Activated effector memory CD4-positive, alpha-beta T cell treated with Interleukin-2 at 50 U/mL for 16 hours (primary cell): ENCODE results near the gene FN3K.

Experiments
- DNase-seq: peaks from one replicate; pipeline ENCODE4 v3.0.0-alpha.2; 2020

The FN3K gene

DNA sequence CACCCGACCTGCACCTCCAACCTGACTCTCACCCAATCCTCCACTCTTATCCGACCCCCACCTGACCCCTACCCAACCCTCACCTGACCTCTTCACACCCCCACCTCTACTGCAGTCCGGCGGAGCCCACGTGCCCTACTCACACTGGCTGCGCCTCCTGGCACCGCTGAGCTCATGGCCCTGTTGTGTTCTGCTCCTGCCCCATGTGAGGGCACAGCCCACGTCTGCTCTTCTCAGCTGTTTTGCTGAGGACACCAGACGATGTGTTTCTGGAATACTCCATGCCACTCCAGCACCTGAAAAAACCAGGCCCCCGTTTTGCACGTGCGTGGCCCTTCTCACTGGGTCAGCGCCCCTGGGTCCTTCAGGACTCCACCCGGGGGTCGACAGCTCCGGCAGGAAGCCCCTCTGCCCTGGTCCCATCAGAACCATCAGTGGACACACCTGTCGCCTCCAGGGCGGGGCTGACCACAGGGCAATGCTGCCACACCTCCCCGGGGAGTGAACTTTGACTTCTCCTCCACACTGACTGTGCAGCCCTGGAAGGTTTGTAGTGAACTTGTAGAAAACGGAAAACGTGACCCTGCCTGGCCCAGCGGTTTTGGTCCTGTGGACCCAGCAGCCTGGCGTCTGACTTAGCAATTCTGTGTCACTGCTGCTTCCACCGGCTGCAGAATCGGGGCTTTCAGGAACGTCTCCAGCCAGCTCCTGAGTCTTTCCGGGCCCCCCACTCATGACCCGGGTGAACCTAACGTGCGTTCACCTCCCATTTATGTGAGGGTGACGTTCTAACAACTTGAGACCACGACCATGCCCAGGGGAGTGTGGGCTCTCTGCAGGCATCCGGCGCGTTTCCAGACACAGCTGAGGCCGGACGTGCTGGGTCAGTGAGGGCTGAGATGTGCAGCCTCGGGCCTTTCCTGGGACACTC, 31.2 kb upstream of the FN3K start:
- no peak for DNase-seq

DNA sequence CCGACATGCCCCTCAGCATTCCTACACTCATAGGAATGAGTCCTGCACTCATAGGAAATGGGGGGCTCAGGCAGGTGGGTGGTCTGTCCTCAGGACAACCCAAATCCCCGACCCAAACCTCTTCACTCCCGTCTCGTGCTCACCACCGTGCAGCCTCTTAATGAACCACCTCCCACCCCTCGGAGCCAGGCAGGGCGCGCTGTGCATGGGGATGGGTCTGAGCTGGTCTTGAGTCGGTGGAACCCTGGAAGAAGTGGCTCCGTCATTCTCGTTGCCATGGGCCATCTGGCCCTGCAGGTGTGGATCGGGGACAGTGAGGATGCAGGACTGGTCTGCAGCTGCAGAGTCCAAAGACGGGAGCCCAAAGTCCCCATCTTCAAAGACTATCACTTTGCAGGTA, 30.5 kb upstream of the FN3K start:
- no peak for DNase-seq

DNA sequence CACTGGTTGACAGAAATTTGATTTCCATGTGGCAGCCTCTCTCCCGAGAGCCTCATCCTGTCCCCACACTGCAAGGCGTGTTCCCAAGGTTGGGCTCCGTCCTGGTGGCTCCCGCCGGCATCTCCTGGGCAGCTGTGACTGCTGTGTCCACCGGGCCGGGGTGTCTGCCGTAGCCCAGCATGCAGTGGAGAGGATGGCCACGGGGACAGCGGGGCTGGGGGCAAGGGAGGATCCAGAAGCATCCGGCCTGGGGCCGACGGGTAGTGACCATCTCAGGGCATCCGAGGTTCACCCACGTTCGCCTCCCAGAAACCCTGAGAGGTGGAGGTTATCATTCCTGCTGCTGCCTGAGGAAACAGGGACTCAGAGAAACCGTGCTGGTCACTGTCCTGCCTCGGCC, 29.7 kb upstream of the FN3K start:
- no peak for DNase-seq

DNA sequence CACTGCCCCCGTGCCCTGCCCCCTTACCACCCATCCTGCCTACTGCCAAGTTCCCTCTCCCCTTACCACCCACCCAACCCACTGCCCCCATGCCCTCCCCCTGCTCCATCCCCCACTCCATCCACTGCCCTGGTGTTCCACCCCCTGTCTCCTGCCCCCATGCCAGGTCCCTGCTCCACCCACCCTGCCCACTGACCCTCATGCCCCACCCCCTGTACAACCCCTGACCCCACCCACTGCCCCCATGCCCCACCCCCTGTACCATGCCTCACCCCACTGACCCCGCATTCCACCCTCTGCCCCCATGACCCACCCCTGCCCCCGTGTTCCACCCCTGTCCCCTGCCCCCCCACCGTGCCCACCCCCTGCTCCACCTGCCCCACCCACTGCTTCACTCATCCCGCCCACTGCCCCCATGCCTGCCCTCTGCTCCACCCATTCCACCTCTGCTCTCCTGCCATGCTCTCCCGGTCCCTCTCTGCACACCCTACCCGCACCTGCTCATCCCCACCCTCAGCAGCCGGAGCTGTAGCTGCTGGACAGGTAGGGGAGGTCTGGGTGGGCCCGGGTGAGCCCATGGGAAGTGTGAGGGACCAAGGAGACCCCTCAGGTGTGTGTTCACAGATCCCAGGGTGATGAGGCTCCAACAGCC, 26.3 kb upstream of the FN3K start:
- no peak for DNase-seq

DNA sequence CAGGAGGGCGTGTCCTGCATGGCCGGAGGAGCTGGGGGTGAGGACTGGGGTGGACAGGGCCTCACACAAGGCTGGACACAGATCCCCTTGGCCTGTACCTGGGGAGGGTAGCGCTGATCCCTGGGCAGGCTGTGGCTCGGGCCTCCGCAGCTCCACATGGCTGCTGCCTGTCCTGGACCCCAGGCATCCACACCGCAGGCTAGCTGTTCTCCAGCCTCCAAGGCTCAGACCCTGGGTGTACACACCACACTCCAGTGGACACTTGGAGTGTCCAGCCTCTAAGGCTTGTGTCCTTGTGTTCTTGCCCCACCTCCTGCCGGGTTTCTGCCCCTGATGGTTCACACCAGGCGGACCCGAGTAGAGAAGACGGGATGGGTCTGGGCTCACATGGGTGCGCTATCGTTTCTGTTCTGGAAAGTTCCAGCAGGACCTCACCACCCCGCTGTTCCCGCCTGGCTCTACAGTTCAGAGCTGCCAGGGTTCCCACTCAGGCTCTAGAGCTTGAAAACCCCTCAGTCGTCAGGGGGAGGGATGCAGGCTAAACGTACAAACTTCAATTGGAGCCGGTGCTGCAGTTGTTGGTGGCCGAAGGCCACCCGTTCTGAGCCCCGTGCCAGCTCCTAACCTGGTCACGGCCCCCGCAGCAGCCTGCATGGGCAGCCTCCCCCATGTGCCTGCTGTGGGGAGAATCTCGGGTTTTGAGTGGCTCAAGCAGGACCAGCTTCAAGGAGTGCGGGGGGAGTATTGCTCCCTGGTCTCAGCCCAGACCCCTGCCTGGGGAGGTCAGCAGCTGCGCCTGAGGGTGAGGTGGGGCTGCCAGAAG, 25.5 kb upstream of the FN3K start:
- no peak for DNase-seq

DNA sequence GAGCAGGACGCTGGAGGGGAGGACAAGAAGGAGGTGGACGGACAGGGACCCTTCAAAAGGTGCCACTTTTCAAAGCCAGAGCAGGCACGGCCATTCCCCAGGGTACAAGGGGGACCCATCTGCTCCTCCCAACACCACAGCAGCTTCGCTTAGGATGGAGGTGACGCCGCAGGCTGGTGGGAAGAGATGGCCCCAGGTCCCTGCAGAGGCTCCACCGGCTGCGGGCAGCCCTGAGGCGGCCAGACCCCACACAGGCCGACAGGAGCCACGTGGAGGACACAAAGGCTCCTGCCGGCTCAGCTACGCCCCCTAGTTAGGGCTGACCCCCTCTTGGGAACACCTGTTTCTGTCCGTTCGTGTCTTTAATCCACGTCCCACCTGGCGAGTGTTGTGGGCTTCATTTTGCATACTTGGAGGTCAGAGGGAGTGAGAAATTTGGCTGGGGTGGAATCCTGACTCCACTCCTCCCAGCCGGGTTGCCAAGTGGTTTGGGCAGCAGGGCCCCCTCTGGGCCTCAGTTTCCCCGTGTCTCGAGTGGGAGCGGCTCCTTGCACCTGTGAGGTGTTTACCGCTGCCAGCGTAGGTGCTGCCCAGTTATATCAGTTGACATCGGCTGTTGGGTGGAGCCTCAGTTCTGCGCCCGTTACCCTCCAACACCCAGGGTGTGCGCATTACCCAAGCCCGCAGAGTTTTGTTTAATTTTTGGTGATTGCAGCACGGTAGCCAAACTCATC, 24.7 kb upstream of the FN3K start:
- DNase-seq: no peak

DNA sequence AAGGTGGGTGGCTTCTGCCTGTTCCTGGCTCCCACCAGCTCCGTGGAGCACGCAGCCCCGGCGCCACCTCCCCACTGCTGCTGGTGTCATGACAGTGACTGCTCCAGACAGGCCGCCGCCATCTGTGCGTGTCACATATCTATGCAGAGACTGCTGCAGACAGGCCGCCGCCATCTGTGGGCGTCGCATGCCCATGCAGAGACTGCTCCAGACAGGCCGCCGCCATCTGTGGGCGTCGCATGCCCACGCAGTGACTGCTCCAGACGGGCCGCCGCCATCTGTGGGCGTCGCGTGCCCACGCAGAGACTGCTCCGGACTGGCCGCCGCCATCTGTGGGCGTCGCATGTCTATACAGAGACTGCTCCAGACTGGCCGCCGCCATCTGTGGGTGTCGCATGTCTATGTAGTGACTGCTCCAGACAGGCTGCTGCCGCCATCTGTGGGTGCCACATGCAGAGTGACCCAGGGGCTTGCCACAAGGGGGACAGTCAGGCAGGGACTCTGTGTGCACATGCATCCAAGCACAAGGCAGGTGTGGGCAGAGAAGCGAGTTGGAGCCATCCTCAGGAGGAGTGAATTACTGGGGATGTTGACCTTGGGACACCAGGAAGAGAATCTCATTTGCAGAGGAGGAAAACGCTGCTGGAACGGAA, 22.2 kb upstream of the FN3K start:
- no peak for DNase-seq

DNA sequence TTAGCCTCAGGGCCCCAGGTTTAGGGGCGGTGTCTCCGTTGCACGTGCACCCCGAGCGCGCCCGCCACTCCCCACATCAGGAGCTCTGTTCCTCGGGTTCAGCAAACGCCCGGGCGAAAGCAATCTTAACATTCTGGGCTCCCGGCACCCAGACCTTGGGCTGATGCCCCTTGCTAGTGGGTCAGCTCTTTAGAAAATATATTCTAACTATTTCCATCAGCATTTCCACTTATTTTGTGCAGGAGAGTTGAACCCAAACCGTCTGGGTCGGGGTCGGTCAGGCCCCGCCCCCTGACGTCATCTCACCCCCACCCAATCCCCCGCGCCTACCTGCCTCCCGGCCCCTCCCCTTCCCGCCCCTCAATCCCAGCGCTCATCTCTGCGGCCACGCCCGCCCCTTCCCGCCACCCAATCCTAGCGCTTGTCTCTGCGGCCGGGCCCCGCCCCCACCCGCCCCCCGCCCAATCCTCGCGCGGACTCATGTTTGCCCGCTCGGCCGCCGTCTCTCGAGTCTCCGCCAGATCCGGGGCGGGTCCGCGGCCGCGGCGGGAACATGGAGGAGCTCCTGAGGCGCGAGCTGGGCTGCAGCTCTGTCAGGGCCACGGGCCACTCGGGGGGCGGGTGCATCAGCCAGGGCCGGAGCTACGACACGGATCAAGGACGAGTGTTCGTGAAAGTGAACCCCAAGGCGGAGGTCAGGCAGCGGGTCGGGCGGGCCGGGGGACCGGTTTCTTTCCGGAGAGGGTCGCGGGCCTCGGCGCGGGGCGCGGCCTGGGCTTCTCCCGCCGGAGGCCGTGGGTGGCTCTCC, 19.0 kb upstream of the FN3K start, which contains the start of gene FN3KRP:
TSS of gene FN3KRP (plus strand) at position 504 of the 808 bp plus-strand sequence. CDS start at position 554, 50 bp downstream.
- peak; percentile 76 for DNase-seq

DNA sequence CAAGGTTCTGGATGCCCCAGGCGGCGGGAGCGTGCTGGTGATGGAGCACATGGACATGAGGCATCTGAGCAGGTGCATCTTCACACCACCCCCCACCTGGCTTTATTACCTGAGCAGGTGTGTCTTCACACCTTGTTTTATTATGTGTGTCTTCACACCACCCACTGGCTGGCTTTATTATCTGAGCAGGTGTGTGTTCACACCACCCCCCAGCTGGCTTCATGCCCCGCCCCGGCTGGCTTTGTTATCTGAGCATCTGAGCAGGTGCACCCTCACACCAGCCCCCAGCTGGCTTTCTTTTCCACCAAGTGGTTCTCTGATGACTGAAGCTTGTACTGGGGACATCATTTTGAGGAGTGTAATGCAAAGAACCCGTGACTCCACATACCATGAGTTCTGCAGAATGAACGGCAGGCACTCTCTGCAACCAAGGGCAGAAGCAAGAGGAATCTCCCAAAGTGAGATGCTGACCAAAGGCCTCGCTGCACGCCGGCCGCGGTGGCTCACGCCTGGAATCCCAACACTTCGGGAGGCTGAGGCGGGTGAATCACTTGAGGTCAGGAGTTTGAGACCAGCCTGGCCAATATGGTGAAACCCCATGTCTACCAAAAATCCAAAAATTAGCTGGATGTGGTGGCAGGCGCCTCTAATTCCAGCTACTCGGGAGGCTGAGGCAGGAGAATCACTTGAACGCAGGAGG, 16.3 kb upstream of the FN3K start:
- no peak for DNase-seq

DNA sequence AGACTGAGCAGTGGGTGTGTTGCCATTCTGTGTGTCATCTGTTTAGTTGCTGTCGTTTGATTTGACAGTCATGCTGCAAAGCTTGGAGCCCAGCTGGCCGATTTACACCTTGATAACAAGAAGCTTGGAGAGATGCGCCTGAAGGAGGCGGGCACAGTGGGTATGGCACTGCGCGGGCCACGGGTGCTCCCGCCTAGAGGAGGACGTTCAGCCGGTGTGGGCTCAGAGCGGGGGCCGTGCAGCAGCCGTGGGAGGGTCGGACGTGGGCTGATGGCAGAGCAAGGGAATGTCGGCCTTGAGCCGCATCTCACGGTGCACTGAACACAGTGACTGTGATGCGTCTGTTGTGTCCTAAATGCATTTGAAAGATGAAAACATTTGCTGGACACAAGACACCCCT, 15.2 kb upstream of the FN3K start:
- DNase-seq: no peak

DNA sequence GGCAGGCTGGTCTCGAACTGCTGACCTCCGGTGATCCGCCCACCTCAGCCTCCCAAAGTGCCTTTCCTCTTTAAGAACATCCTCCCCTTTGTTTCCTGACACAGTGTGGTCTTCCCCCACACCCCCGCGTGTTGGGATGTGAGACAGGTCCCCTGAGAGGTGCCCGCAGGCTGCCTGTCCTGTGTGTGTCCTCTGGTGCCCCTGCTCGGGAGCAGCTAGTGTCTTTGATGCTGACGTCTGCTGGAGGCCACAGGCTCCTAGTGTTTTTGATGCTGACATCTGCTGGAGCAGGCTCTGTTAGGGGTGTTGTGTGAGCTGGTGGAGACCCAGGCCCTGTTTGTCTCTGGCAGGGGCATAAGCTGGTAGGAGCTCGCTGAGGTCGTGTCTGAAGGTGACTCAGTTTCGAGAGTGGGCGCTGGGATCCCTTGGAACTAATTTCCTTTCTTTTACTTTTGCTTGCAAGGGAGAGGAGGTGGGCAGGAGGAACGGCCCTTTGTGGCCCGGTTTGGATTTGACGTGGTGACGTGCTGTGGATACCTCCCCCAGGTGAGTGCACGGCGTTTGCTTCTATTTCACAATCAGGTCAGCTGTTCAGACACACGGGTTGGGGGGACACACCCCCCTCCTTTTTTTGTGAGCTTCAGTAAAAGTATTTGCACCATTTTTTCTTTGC, 12.9 kb upstream of the FN3K start:
- no peak for DNase-seq

DNA sequence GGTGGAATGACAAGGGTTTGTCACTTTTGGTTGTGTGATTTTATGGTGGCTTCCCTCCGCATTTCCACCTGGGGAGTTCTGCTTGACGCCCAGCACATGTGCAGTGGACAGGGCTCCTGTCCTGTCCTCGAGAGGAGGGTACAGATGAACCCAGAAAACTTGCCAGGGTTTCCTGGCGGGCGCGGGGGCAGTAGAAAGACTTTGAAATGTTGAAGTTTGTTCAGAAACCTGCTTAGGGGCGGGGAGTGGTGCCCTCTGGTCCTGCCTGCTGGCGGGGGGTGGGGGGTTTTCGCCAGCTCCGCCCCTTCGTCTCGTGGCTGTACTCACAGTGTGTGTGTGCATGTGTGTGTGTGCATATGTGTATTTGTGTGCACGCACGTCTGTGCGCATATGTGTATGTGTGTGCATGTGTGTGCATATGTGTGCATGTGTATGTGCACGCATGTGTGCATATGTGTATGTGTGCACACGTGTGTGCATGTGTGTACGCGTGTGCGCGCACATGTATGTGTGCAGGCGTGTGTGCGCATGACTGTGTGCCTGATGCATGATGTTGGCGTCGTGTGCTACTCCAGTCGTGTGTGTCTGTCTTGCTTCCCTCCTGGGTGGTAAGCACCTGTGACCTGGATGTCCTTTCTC, 12.1 kb upstream of the FN3K start:
- DNase-seq: no peak

DNA sequence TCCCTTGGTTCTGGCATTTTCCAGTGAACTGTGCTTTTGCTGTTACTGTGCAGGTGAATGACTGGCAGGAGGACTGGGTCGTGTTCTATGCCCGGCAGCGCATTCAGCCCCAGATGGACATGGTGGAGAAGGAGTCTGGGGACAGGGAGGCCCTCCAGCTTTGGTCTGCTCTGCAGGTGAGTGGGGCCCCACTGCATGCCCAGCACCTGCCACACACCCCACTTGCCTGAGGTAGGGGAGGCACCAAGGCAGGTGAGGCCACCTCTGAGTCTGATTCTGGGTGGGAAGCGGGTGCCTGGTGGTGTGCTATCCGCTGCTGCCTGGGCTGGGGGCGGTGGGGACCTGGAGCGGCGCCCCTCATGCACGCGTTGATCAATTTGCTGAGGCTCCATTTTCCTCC, 9.0 kb upstream of the FN3K start:
- no peak for DNase-seq

DNA sequence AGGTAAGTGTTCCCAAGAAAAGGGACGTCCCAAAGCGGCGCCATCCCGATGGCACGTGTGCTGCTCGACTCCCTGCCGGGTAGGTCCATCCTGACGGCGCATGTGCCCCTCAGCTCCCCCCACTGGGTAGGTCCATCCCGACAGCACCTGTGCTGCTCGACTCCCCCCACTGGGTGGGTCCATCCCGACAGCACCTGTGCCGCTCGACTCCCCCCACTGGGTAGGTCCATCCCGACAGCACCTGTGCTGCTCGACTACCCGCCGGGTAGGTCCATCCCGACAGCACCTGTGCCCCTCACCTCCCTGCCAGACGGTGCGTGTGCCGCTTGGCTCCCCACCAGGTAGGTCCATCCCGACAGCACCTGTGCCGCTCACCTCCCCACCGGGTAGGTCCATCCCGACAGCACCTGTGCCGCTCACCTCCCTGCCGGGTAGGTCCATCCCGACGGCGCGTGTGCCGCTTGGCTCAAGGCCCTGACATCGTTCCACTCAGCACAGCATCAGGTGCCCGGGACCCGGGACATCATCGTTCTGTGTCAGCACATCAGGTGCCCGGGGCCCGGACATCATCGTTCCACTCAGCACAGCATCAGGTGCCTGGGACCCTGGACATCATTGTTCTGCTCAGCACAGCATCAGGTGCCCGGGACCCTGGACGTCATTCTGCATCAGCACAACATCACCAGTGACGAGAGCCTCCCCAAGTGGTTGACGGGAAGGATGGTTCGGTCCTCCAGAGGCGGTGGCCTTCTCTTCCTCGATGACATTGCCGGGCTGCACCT, 5.7 kb upstream of the FN3K start:
- DNase-seq: no peak

DNA sequence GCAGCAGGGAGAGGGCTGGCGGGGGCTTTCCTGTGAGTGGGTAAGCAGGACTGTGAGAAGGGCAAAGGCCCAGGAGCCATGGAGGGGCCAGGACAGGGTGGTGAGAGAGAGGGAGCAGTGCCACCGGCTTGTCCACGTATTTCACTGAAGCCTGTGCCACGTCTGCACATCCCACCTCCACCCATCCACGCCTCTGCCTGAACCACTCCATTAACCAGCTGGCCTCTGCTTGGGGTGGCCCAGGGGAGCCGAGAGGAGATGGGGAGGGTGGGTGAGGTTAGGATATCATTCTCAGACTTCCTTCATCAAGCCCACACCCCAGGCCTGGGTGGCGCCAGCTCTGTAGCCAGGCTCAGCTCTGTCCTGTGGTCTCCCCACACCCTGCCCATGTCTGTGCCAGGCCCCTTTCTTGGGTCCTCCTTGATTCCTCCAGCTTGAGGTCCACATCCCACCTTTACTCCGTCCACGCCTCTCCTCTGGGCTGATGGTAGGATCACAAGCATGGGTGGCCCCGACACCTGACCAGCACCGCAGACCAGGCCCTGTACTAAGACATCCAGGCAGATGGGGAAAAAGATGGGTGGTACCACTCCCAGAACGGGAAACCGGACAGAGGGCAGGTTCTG, 3.2 kb upstream of the FN3K start:
- no peak for DNase-seq

DNA sequence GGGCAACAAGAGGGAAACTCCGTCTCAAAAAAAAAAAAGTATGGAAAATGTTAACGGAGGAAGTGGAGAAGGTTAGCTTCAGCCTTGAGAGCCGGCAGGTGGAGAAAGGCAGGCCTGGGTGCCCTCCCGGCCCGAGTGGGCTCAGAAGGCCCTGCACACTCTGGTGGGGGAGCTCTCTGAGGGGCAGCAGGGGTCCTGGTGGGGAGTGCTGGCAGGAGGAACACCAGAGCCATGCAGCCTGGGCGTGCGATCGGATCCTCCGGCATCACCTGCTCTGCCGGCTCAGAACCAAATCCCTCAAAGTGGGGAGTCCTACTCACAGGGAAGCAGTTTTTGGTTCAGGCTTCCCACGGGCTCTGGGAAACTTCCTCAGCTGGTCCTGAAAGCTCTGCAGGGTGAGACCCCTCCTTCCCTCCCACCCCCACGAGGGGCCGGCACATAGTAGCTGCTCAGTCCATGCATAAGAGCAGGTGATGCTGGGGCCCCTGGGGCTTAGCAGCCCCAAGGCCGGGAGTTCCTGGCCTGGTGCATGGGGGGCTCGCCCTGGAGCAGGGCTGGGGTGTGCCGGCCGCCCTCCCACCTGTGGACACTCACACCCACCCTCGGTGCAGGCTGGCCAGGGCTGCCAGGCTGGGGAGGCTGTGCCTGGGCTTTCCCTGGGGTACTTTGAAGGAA, 1.2 kb downstream of the FN3K start:
- DNase-seq: no peak
